Stimulated activated effector memory CD8-positive, alpha-beta T cell treated with anti-CD3 and anti-CD28 coated beads, Interleukin-12 subunit alpha, Interleukin-12 subunit beta, amount 100 ng/mL, for 72 hours (primary cell): ENCODE measurements around the gene CDH12.
"Not testable (repeated sequence)": the region's sequence is repeated elsewhere in the genome, so short reads cannot be mapped to it uniquely, and the experiment has no call there.

Experiments used
- ATAC-seq: fragments of 150-1000 bp; cut with Tn5 transposase; 2 replicates; pipeline ENCODE4 v1.10.0; 2021
- DNase-seq, 2 donors: peaks; one replicate each; pipeline ENCODE4 v3.0.0; 2021 to 2022; ENCODE audit warnings: low spot score in 2 of 2
- H3K27ac Mint-ChIP-seq: one replicate; pipeline ENCODE4 v1.8.0; 2022; ENCODE audit warnings: mild to moderate bottlenecking, mixed read lengths
- H3K36me3 Mint-ChIP-seq: one replicate; pipeline ENCODE4 v1.8.0; 2022; ENCODE audit warnings: mild to moderate bottlenecking, mixed read lengths
- H3K4me1 Mint-ChIP-seq: one replicate; pipeline ENCODE4 v1.8.0; 2022; ENCODE audit warnings: mixed read lengths
- H3K4me3 Mint-ChIP-seq: one replicate; pipeline ENCODE4 v1.8.0; 2022; ENCODE audit warnings: mild to moderate bottlenecking, mixed read lengths
- H3K9me3 Mint-ChIP-seq: one replicate; pipeline ENCODE4 v1.8.0; 2022; ENCODE audit warnings: mixed read lengths

The CDH12 gene

GRCh38 chr5:22835686-22836085 is 17.5 kb downstream of the CDH12 start:
- H3K36me3 Mint-ChIP-seq: no peaks in the 10 kb centered on the region
- H3K9me3 Mint-ChIP-seq: peaks cover 14% of the 10 kb centered on the region
- no peaks in the 10 kb centered on the region for H3K4me1 Mint-ChIP-seq
- ATAC-seq: no peak
- H3K27ac Mint-ChIP-seq: no peak overlapping the region
- no peak for DNase-seq
- H3K4me3 Mint-ChIP-seq: no peak overlapping the region

GRCh38 chr5:22793463-22793862 is 59.7 kb downstream of the CDH12 start:
- Mint-ChIP-seq H3K36me3 (no peaks in the 10 kb centered on the region), H3K4me3 (no peak overlapping the region), H3K9me3 (peaks cover 17% of the 10 kb centered on the region), H3K4me1 (no peaks in the 10 kb centered on the region), H3K27ac (no peak overlapping the region)
- DNase-seq (no peak), ATAC-seq (no peak)

- Mint-ChIP-seq H3K4me3 (no peak overlapping the region), H3K9me3 (peaks cover 18% of the 10 kb centered on the region), H3K27ac (no peak overlapping the region), H3K4me1 (no peaks in the 10 kb centered on the region), H3K36me3 (no peaks in the 10 kb centered on the region)
- no peak for ATAC-seq
- DNase-seq: no peak
Observed at GRCh38 chr5:22787807-22788206, 65.3 kb downstream of the CDH12 start.

- no peak for ATAC-seq
- no peak for DNase-seq
- H3K36me3 Mint-ChIP-seq: no peaks in the 10 kb centered on the region
- no peak overlapping the region for H3K27ac Mint-ChIP-seq
- H3K4me3 Mint-ChIP-seq: no peak overlapping the region
- H3K9me3 Mint-ChIP-seq: peaks cover 18% of the 10 kb centered on the region
- no peaks in the 10 kb centered on the region for H3K4me1 Mint-ChIP-seq
Observed at GRCh38 chr5:22787398-22787797, 65.7 kb downstream of the CDH12 start.

GRCh38 chr5:22780756-22781155 is 72.4 kb downstream of the CDH12 start:
- Mint-ChIP-seq H3K36me3 (no peaks in the 10 kb centered on the region), H3K27ac (no peak overlapping the region), H3K4me3 (no peak overlapping the region), H3K4me1 (no peaks in the 10 kb centered on the region), H3K9me3 (peaks cover 13% of the 10 kb centered on the region)
- DNase-seq: no peak
- no peak for ATAC-seq

- H3K4me1 Mint-ChIP-seq: no peaks in the 10 kb centered on the region
- no peak for ATAC-seq
- H3K36me3 Mint-ChIP-seq: no peaks in the 10 kb centered on the region
- no peak for DNase-seq
- H3K4me3 Mint-ChIP-seq: no peak overlapping the region
- H3K9me3 Mint-ChIP-seq: peaks cover 10% of the 10 kb centered on the region
- no peak overlapping the region for H3K27ac Mint-ChIP-seq
Observed at GRCh38 chr5:22779499-22779898, 73.6 kb downstream of the CDH12 start.

GRCh38 chr5:22776285-22776684 is 76.9 kb downstream of the CDH12 start:
- Mint-ChIP-seq H3K9me3 (peaks cover 10% of the 10 kb centered on the region), H3K36me3 (no peaks in the 10 kb centered on the region), H3K27ac (no peak overlapping the region), H3K4me3 (no peak overlapping the region), H3K4me1 (no peaks in the 10 kb centered on the region)
- ATAC-seq (no peak), DNase-seq (no peak)

- not testable (repeated sequence) for H3K27ac Mint-ChIP-seq, H3K36me3 Mint-ChIP-seq, DNase-seq
Observed at GRCh38 chr5:22774214-22774613, 78.9 kb downstream of the CDH12 start.

GRCh38 chr5:22764736-22765135 is 88.4 kb downstream of the CDH12 start:
- Mint-ChIP-seq H3K4me1 (no peaks in the 10 kb centered on the region), H3K9me3 (peaks cover 7% of the 10 kb centered on the region), H3K36me3 (no peaks in the 10 kb centered on the region), H3K4me3 (no peak overlapping the region), H3K27ac (no peak overlapping the region)
- ATAC-seq: no peak
- no peak for DNase-seq

More at GRCh38 chr5:22774214-22774613, 78.9 kb downstream of the CDH12 start:
- not testable (repeated sequence) for H3K4me1 Mint-ChIP-seq, H3K9me3 Mint-ChIP-seq, H3K4me3 Mint-ChIP-seq, ATAC-seq

- DNase-seq (no peak), ATAC-seq (no peak)
- no peaks in the 10 kb centered on the region for H3K4me1 Mint-ChIP-seq
- no peak overlapping the region for H3K27ac Mint-ChIP-seq
- no peaks in the 10 kb centered on the region for H3K36me3 Mint-ChIP-seq
- H3K4me3 Mint-ChIP-seq: no peak overlapping the region
- peaks cover 17% of the 10 kb centered on the region for H3K9me3 Mint-ChIP-seq
Observed at GRCh38 chr5:22757776-22758175, 95.4 kb downstream of the CDH12 start.

GRCh38 chr5:22754155-22754554 is 99.0 kb downstream of the CDH12 start:
- H3K4me3 Mint-ChIP-seq: no peak overlapping the region
- H3K9me3 Mint-ChIP-seq: peaks cover 21% of the 10 kb centered on the region
- ATAC-seq (no peak), DNase-seq (no peak)
- no peaks in the 10 kb centered on the region for H3K36me3 Mint-ChIP-seq
- H3K4me1 Mint-ChIP-seq: no peaks in the 10 kb centered on the region
- no peak overlapping the region for H3K27ac Mint-ChIP-seq

- ATAC-seq (no peak), DNase-seq (no peak)
- no peak overlapping the region for H3K4me3 Mint-ChIP-seq
- no peaks in the 10 kb centered on the region for H3K4me1 Mint-ChIP-seq
- H3K36me3 Mint-ChIP-seq: no peaks in the 10 kb centered on the region
- H3K27ac Mint-ChIP-seq: no peak overlapping the region
- peaks cover 25% of the 10 kb centered on the region for H3K9me3 Mint-ChIP-seq
Observed at GRCh38 chr5:22751536-22751935, 101.6 kb downstream of the CDH12 start.

- Mint-ChIP-seq H3K4me1 (no peaks in the 10 kb centered on the region), H3K27ac (no peak overlapping the region), H3K9me3 (peaks cover 9% of the 10 kb centered on the region), H3K4me3 (no peak overlapping the region), H3K36me3 (no peaks in the 10 kb centered on the region)
- DNase-seq (no peak), ATAC-seq (no peak)
Observed at GRCh38 chr5:22736443-22737003, 116.6 kb downstream of the CDH12 start.

- ATAC-seq: no peak
- Mint-ChIP-seq H3K27ac (no peak overlapping the region), H3K4me1 (no peaks in the 10 kb centered on the region), H3K9me3 (peaks cover 9% of the 10 kb centered on the region), H3K36me3 (no peaks in the 10 kb centered on the region), H3K4me3 (no peak overlapping the region)
- DNase-seq: no peak
Observed at GRCh38 chr5:22734907-22735306, 118.2 kb downstream of the CDH12 start.

GRCh38 chr5:22728610-22729009 is 124.5 kb downstream of the CDH12 start:
- Mint-ChIP-seq H3K4me3 (no peak overlapping the region), H3K36me3 (no peaks in the 10 kb centered on the region), H3K4me1 (no peaks in the 10 kb centered on the region), H3K27ac (no peak overlapping the region), H3K9me3 (peaks cover 14% of the 10 kb centered on the region)
- ATAC-seq (no peak), DNase-seq (no peak)

GRCh38 chr5:22722491-22722890 is 130.7 kb downstream of the CDH12 start:
- Mint-ChIP-seq H3K4me1 (no peaks in the 10 kb centered on the region), H3K27ac (no peak overlapping the region), H3K9me3 (peaks cover 15% of the 10 kb centered on the region), H3K36me3 (no peaks in the 10 kb centered on the region), H3K4me3 (no peak overlapping the region)
- ATAC-seq: no peak
- DNase-seq: no peak

GRCh38 chr5:22722056-22722455 is 131.1 kb downstream of the CDH12 start:
- Mint-ChIP-seq H3K27ac (no peak overlapping the region), H3K36me3 (no peaks in the 10 kb centered on the region), H3K4me3 (no peak overlapping the region), H3K9me3 (peaks cover 15% of the 10 kb centered on the region), H3K4me1 (no peaks in the 10 kb centered on the region)
- DNase-seq (no peak), ATAC-seq (no peak)
